K562 (cell line): Measurements from ENCODE around the gene BICD1. TPM values are rescaled to one million over a fixed set of nuclear protein-coding genes. Genes with fewer than 3 reads are reported as not detected.

Experiments used
- ATAC-seq: fragments of 200-7000 bp; cut with Tn5 transposase; 3 replicates; pipeline ENCODE4 v1.9.1; 2020; ENCODE audit warnings: moderate library complexity
- BruUV-seq: library from RNA; stranded (reverse); fragments of 400-500 nt; replicated peaks from 2 replicates; lab custom pipeline; 2021; lab: Mats Ljungman, UMichigan
- CTCF ChIA-PET: fragments of 300-600 bp; formaldehyde crosslinking; extraction: SDS; loops from one replicate; lab custom pipeline; 2021; ENCODE audit warnings: low intra/inter-chr PET ratio; lab: Yijun Ruan, JAX
- POLR2A ChIA-PET: fragments of 300-600, 350-650 bp; sonication (Branson Sonifier 250); formaldehyde crosslinking; extraction: SDS; loops from one replicate; lab custom pipeline; 2021; ENCODE audit warnings: antibody characterized with exemption, inconsistent platforms; lab: Yijun Ruan, JAX
- DNase-seq, 4 experiments: peaks; one replicate each; pipeline versions ENCODE4 v3.0.0 to v3.0.0-alpha.2; 2011 to 2018; ENCODE audit warnings: low spot score in 3 of 4, mixed read lengths in 3 of 4; ENCODE audit errors: extremely low read depth in 1 of 4
- FAIRE-seq: peaks from 2 replicates; lab custom pipeline; 2011; peaks lifted over from hg19 to GRCh38; lab: Jason Lieb, UNC
- H2AFZ ChIP-seq: 2 replicates; pipeline ENCODE4 v1.6.0; 2011; ENCODE audit warnings: low read depth, low read length, control low read depth, inconsistent platforms
- H3K27ac ChIP-seq: fragments of 200-600 bp; 3 replicates; pipeline ENCODE4 v1.8.0; 2011; ENCODE audit warnings: low read depth, mild to moderate bottlenecking, control low read depth, inconsistent platforms, low read length, moderate library complexity, mixed read lengths; ENCODE audit errors: extremely low read depth
- H3K27me3 ChIP-seq, 2 experiments: fragments of 300-600 bp in 1 of 2; 2 replicates in 1 of 2; 3 replicates in 1 of 2; pipeline versions ENCODE4 v1.6.0 to v1.8.0; 2011; ENCODE audit warnings: inconsistent platforms in 2 of 2, low read length in 2 of 2, mild to moderate bottlenecking in 1 of 2, mixed read lengths in 1 of 2, moderate library complexity in 1 of 2; ENCODE audit not compliant: control insufficient read depth in 2 of 2, insufficient read depth in 2 of 2
- H3K36me3 ChIP-seq: fragments of 300-600 bp; 3 replicates; pipeline ENCODE4 v1.8.0; 2011; ENCODE audit warnings: mild to moderate bottlenecking, low read length, inconsistent platforms; ENCODE audit not compliant: control insufficient read depth, insufficient read depth
- H3K4me1 ChIP-seq, 2 experiments: fragments of 200-600 bp in 1 of 2; replicated peaks in 1 of 2; 2 replicates in 1 of 2; 3 replicates in 1 of 2; pipeline versions ENCODE4 v1.5.1 to v1.8.0; 2011; ENCODE audit warnings: inconsistent platforms in 2 of 2, low read length in 2 of 2, mild to moderate bottlenecking in 1 of 2, mixed read lengths in 1 of 2, moderate library complexity in 1 of 2; ENCODE audit not compliant: control insufficient read depth in 2 of 2, insufficient read depth in 2 of 2
- H3K4me2 ChIP-seq: 2 replicates; pipeline ENCODE4 v1.6.1; 2011; ENCODE audit warnings: low read length, control low read depth, inconsistent platforms, mixed read lengths; ENCODE audit not compliant: insufficient read depth
- H3K4me3 ChIP-seq: fragments of 200-600 bp; sonication (generic), shearing (Covaris generic); 2 replicates; pipeline ENCODE4 v1.5.1; 2016; ENCODE audit warnings: control low read depth, inconsistent platforms
- H3K79me2 ChIP-seq: fragments of 200-600 bp; 3 replicates; pipeline ENCODE4 v1.8.0; 2011; ENCODE audit warnings: low read length, inconsistent platforms; ENCODE audit not compliant: control insufficient read depth, insufficient read depth
- H3K9ac ChIP-seq, 2 experiments: 2 replicates each; pipeline versions ENCODE4 v1.6.0 to v1.6.1; 2011; ENCODE audit warnings: low read depth in 2 of 2, low read length in 2 of 2, control low read depth in 1 of 2, inconsistent platforms in 1 of 2, mild to moderate bottlenecking in 1 of 2, mixed read lengths in 1 of 2; ENCODE audit not compliant: insufficient read depth in 1 of 2
- H3K9me1 ChIP-seq: one replicate; pipeline ENCODE4 v1.6.0; 2011; ENCODE audit warnings: inconsistent platforms, mild to moderate bottlenecking, low read length, moderate library complexity; ENCODE audit not compliant: control insufficient read depth, insufficient read depth
- H3K9me3 ChIP-seq: replicated peaks from 2 replicates; pipeline ENCODE4 v1.5.1; 2011; ENCODE audit warnings: low read depth, low read length, inconsistent platforms; ENCODE audit not compliant: control insufficient read depth, insufficient read depth
- H4K20me1 ChIP-seq: replicated peaks from 2 replicates; pipeline ENCODE4 v1.6.1; 2011; ENCODE audit warnings: low read length, inconsistent platforms, mixed read lengths; ENCODE audit not compliant: control insufficient read depth, insufficient read depth
- C11orf30 ChIP-seq: fragments of 450-650 bp; IDR thresholded peaks from 2 replicates; pipeline ENCODE4 v1.6.1; 2016; ENCODE audit warnings: low read depth, mild to moderate bottlenecking
- EWSR1 ChIP-seq: fragments of 450-650 bp; IDR thresholded peaks from 2 replicates; pipeline ENCODE4 v1.6.1; 2018; ENCODE audit warnings: borderline replicate concordance, mild to moderate bottlenecking, low read depth, moderate library complexity; ENCODE audit not compliant: partially characterized antibody
- FOXK2 ChIP-seq, 2 experiments: fragments of 450-650 bp; IDR thresholded peaks in 1 of 2; conservative IDR thresholded peaks in 1 of 2; 2 replicates each; pipeline ENCODE4 v1.6.1; 2016; ENCODE audit warnings: low read depth in 2 of 2, mild to moderate bottlenecking in 1 of 2
- MAFF ChIP-seq: IDR thresholded peaks from 2 replicates; pipeline ENCODE4 v1.6.1; 2012; ENCODE audit warnings: low read length, improper control_type of control experiment
- MAFG ChIP-seq: fragments of 450-650 bp; conservative IDR thresholded peaks from 2 replicates; pipeline ENCODE4 v1.6.1; 2016; ENCODE audit warnings: missing genetic modification characterization, missing compliant biosample characterization
- MAFK ChIP-seq: IDR thresholded peaks from 2 replicates; pipeline ENCODE4 v1.6.1; 2011; ENCODE audit warnings: low read length, improper control_type of control experiment
- POLR2H ChIP-seq: IDR thresholded peaks from 2 replicates; pipeline ENCODE4 v1.6.1; 2016; ENCODE audit warnings: missing genetic modification characterization, low read depth, mild to moderate bottlenecking, control low read depth, missing compliant biosample characterization, moderate library complexity
- SRF ChIP-seq, 2 experiments: fragments of 250-450, 450-650 bp in 1 of 2; sonication (Bioruptor Pico) in 1 of 2; sonication (generic) in 1 of 2; formaldehyde crosslinking; IDR thresholded peaks; 2 replicates each; pipeline versions ENCODE4 v1.5.0 to v1.5.1; 2020 to 2022; ENCODE audit warnings: mild to moderate bottlenecking in 1 of 2, missing genetic modification reagents in 1 of 2
- ZNF24 ChIP-seq: fragments of 450-650 bp; IDR thresholded peaks from 2 replicates; pipeline ENCODE4 v1.6.1; 2016
- ZNF316 ChIP-seq: fragments of 450-650 bp; IDR thresholded peaks from 2 replicates; pipeline ENCODE4 v1.6.1; 2016
- ZNF41 ChIP-seq: fragments of 250-450 bp; sonication (Bioruptor Pico); conservative IDR thresholded peaks from 2 replicates; pipeline ENCODE4 v1.4.0; 2020; ENCODE audit warnings: mild to moderate bottlenecking
- WGBS: fragments of 100-300 bp; shearing (Covaris generic); methylation state at CpG from one replicate; pipeline ENCODE4 v1.1.6; 2016; ENCODE audit warnings: low coverage, mixed read lengths; ENCODE audit not compliant: insufficient coverage; ENCODE audit errors: missing lambda C conversion rate; 5-methylcytosine and 5-hydroxymethylcytosine counted together
- in situ Hi-C: fragments of 300-500 bp; cut with MboI; formaldehyde crosslinking; loops from 4 replicates; pipeline ENCODE4 v1.15.0; 2018; ENCODE audit warnings: inconsistent platforms, mixed read lengths
- intact Hi-C: fragments of 100-400 bp; cut with micrococcal nuclease; formaldehyde crosslinking; loops from 2 replicates; pipeline ENCODE4 v1.14.2; 2022
- polyA plus RNA-seq, 8 experiments: library from polyadenylated mRNA; depleted of rRNA in 4 of 8; stranded (reverse) in 5 of 8; unstranded in 3 of 8; fragments of >200 nt; fragmentation: Nextera tagmentation in 2 of 8; fragmentation: Illumina TruSeq in 1 of 8; extraction: Ambion mirVana in 2 of 8; extraction: Trizol in 1 of 8; gene quantifications; 2 replicates each; pipeline versions ENCODE4 v1.2.1 to v1.2.3, GENCODE V29; 2011 to 2014; ENCODE audit warnings: inconsistent platforms in 1 of 8, missing spikeins in 1 of 8
- total RNA-seq, 7 experiments: library from RNA; depleted of rRNA in 6 of 7; stranded (reverse); fragments of >200 nt in 6 of 7; fragmentation: Illumina TruSeq in 2 of 7; extraction: Trizol in 2 of 7; gene quantifications; 2 replicates each; pipeline versions ENCODE4 v1.2.1 to v1.2.3, GENCODE V29; 2011 to 2021; ENCODE audit warnings: low replicate concordance in 1 of 7
- TF ChIP-seq, protein P1 (sequence below): sonication (generic); formaldehyde crosslinking; IDR thresholded peaks from 2 replicates; pipeline ENCODE4 v1.8.1; 2022; ENCODE audit warnings: missing genetic modification reagents
- TF ChIP-seq, protein P2 (sequence below): fragments of 450-650 bp; formaldehyde crosslinking; IDR thresholded peaks from 2 replicates; pipeline ENCODE4 v1.4.0; 2020; ENCODE audit warnings: mild to moderate bottlenecking, moderate library complexity

The BICD1 gene
- total and polyA plus RNA-seq, 9 of the 15 experiments (the other 6 are each of a cell fraction or from before 2014, with no cell fraction given), result 3.5 to 21.1 (median 12.5) TPM

DNA sequence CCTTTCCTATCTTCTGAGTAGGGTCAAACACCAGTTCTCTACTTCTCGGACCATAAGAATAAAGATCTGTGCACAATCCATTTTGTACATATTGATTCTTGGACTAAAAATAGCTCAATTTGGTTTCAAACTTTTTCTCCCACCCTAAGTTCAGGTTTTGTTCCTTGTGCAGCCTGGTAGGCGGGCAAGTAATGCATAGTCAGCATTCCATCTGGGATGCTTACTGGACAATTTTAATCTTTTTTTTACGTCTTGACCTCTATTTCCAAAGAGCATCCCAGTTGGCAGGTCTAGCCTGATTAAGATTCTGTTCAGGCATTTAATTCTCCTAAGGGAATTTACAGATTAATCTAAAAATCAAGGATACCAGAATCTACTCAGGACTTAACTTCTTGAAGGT is 126.9 kb downstream of the BICD1 start:
- 51% methylated on average over 3 of the region's 3 CpGs for WGBS
- no peaks in the 10 kb centered on the region for H3K36me3 ChIP-seq
- no peaks in the 10 kb centered on the region; a peak in 1 of 5 replicates for H3K4me1 ChIP-seq
- H3K9me3 ChIP-seq, result peaks cover 2% of the 10 kb centered on the region; the same call in 1 of the 2 replicates
- in situ Hi-C loops (no loop called here), intact Hi-C loops (no loop called here)
- BruUV-seq, result no TSS peak
- ATAC-seq (no peak), FAIRE-seq (no peak), DNase-seq (no peak)
- TF ChIP-seq MAFK (peak; percentile 84), C11orf30 (peak; percentile 70), MAFG (tag) (peak; percentile 64), ZNF316 (peak; percentile 82), MAFF (peak; percentile 80)
- TF ChIP-seq, protein P1, sequence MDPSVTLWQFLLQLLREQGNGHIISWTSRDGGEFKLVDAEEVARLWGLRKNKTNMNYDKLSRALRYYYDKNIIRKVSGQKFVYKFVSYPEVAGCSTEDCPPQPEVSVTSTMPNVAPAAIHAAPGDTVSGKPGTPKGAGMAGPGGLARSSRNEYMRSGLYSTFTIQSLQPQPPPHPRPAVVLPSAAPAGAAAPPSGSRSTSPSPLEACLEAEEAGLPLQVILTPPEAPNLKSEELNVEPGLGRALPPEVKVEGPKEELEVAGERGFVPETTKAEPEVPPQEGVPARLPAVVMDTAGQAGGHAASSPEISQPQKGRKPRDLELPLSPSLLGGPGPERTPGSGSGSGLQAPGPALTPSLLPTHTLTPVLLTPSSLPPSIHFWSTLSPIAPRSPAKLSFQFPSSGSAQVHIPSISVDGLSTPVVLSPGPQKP (CRISPR knock-in tag), result no peak
- H2AFZ ChIP-seq, result no peak overlapping the region
- H3K9me1 ChIP-seq, result no peaks in the 10 kb centered on the region
- H3K9ac ChIP-seq, result no peak overlapping the region
- no peak overlapping the region for H3K4me2 ChIP-seq
- no peak overlapping the region for H3K27ac ChIP-seq
- no peaks in the 10 kb centered on the region for H3K27me3 ChIP-seq
- ChIA-PET CTCF (no interaction called here), POLR2A (no interaction called here)
- H3K4me3 ChIP-seq, result no peak overlapping the region
- no peaks in the 10 kb centered on the region for H3K79me2 ChIP-seq
- no peaks in the 10 kb centered on the region for H4K20me1 ChIP-seq

DNA sequence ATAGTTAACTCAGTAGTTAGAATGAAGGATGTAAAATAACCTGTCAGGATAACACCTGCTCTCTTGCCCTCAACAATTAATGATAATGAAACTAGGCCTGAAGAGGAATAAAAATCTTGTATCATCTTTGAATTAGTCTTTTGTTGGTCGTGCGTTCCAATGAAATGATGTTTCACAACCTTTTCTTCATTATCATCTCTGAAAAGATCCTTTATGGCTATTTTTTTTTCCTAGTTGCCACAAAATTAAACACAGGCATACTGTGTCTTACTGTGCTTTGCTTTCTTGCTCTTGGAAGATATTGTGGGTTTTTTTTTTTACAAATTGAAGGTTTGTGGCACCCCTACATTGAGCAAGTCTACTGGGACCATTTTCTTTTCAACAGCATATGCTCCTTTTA is 128.6 kb downstream of the BICD1 start:
- ATAC-seq (no peak), FAIRE-seq (no peak), DNase-seq (no peak)
- intact Hi-C loops (no loop called here), in situ Hi-C loops (no loop called here)
- Histone ChIP-seq H3K4me2 (no peak overlapping the region), H3K27me3 (no peaks in the 10 kb centered on the region), H3K79me2 (no peaks in the 10 kb centered on the region), H3K9me1 (no peaks in the 10 kb centered on the region), H3K9me3 (peaks cover 2% of the 10 kb centered on the region; the same call in 1 of the 2 replicates), H3K4me3 (no peak overlapping the region), H3K4me1 (no peaks in the 10 kb centered on the region), H3K27ac (no peak overlapping the region), H3K36me3 (no peaks in the 10 kb centered on the region), H3K9ac (no peak overlapping the region), H2AFZ (no peak overlapping the region), H4K20me1 (no peaks in the 10 kb centered on the region)
- ChIA-PET POLR2A (no interaction called here), CTCF (no interaction called here)
- BruUV-seq, result no TSS peak
- WGBS, result 74% methylated on average over 2 of the region's 2 CpGs
- no peak for TF ChIP-seq FOXK2 (conservative IDR thresholded peaks at IDR 0.05 in 1 of 2, IDR thresholded peaks at IDR 0.05 in 1 of 2; ENCODE audit: low read depth in 2 of 2)
- no peak for TF ChIP-seq EWSR1
- no peak for TF ChIP-seq POLR2H (tag)
- no peak for TF ChIP-seq SRF (CRISPR knock-in tag; IDR thresholded peaks at IDR 0.05)
- TF ChIP-seq ZNF41 (CRISPR knock-in tag), result no peak
- TF ChIP-seq, protein P2, sequence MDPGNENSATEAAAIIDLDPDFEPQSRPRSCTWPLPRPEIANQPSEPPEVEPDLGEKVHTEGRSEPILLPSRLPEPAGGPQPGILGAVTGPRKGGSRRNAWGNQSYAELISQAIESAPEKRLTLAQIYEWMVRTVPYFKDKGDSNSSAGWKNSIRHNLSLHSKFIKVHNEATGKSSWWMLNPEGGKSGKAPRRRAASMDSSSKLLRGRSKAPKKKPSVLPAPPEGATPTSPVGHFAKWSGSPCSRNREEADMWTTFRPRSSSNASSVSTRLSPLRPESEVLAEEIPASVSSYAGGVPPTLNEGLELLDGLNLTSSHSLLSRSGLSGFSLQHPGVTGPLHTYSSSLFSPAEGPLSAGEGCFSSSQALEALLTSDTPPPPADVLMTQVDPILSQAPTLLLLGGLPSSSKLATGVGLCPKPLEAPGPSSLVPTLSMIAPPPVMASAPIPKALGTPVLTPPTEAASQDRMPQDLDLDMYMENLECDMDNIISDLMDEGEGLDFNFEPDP (CRISPR knock-in tag), result no peak
- TF ChIP-seq ZNF24, result no peak
